T-helper 1 cell (primary cell): ENCODE measurements around the gene LCE3A.
"Not testable (repeated sequence)": the region's sequence is repeated elsewhere in the genome, so short reads cannot be mapped to it uniquely, and the experiment has no call there.

Experiments
- DNase-seq, 5 donors: peaks; one replicate each; pipeline ENCODE4 v3.0.0-alpha.2; 2012 to 2020
- total RNA-seq, 4 donors: gene quantifications; one replicate each; lab custom pipeline; 2026; lab: John Stamatoyannopoulos, UW

Gene LCE3A, protein sequence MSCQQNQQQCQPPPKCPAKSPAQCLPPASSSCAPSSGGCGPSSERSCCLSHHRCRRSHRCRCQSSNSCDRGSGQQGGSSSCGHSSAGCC
- 0 reads per million in 4 donors for total RNA-seq

DNA sequence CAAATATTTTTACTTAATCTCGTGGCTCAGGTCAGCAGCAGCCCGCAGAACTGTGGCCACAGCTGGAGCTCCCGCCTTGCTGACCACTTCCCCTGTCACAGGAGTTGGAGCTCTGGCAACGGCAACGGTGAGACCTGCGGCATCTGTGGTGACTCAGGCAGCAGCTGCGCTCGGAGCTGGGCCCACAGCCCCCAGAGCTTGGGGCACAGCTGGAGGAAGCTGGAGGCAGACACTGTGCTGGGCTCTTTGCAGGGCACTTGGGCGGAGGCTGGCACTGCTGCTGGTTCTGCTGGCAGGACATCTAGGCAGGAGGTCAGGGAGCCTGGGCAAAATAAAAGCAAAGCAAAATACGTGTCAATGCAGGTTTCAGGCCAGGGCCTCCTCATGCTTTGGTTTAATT is at the start of gene LCE3A:
Gene LCE3A (minus strand): TSS at position 301 of the 400 bp plus-strand sequence. CDS start 0 bp downstream, at position 301.
- peak in 1 of 5 donors; percentile 12 for DNase-seq

DNA sequence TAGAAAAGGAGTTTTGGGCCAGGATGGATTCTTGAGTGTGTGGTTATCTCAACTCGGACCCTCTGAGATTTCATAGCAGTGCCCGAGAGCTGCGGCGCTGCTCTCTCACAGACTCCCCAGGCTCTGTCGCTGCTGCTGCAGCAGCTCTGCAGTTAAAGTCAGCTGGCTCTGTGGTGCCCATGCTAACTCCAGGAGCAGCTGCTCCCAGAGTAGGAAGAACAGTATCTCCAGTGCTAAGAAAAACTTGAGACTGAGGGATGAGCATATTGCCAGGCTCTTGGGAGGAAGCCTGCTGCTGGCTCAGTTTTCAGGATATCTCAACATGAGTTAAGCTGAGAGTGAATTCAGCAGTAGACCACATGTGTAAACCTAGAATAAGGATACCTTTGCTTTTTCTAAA is 44.7 kb upstream of the LCE3A start:
- no peak for DNase-seq

DNA sequence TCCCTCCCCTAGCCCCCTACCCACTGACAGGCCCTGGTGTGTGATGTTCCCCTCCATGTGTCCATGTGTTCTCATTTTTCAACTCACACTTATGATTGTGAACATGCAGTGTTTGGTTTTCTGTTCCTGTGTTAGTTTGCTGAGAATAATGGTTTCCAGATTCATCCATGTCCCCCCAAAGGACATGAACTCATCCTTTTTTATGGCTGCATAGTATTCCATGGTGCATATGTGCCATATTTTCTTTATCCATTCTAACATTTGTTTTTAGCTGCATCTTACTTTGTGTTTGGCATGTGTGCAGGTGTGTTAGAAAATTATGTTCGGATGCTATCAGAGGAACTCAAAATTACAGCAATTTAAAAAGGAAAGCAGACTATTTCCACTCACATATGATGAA is 43.3 kb upstream of the LCE3A start:
- not testable (repeated sequence) for DNase-seq

DNA sequence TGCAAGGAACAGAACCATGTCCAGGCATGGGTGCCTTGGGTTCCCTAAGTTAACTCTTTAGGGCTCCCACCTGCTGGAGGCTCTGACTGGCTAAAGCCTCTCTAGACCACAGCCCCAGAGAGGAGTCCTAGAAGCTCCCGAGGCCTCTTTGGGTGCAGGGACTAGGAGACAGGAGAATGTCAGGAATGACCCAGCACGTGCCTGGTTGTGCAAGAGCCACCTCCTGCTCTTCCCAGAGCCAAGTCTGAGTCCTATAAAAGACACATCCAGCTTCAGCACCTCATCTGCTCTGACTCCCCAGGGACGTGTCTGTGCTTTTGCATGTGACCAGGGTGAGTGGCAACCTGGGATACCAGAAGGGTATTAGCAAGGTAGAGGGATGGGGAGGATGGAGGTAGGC is 40.2 kb upstream of the LCE3A start, which contains the start of gene LCE2D:
Gene LCE2D (plus strand): TSS at position 283 of the 400 bp plus-strand sequence. CDS start 726 bp downstream, outside the sequence.
- no peak for DNase-seq

DNA sequence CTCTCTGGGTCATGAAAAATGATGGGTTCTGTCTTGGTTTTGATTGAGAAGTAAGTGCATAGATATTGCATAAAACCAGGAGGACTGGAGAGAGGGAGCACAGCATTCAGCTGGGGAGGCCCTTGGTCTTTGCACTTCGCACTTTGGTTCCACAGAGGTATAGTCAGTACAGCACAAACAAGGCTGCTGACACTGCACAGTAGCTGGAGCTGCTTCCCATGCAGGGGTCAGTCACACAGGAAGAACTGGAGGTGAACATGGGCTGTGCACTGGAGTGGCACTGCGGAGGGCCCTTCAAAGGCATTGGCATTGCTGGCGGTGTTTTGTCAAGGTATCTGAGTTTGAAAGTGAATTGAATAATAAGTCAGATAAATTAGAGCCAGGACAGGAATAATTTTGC is 35.7 kb upstream of the LCE3A start:
- DNase-seq: no peak

DNA sequence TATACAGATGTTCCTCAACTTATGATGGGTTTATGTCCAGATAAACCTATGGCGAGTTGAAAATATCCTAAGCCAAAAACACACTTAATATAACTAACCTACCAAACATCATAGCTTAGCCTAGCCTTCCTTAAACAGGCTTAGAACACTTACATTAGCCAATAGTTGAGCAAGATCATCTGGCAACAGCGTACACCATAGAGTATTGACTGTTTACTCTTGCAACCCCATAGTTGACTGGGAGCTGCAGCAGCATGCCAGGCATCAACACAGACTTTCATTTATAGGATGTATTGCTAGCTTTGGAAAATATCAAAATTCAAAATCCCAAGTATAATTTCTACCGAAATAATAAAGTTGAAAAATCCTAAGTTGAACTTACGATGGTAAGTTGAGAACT is 34.8 kb upstream of the LCE3A start:
- no peak for DNase-seq

DNA sequence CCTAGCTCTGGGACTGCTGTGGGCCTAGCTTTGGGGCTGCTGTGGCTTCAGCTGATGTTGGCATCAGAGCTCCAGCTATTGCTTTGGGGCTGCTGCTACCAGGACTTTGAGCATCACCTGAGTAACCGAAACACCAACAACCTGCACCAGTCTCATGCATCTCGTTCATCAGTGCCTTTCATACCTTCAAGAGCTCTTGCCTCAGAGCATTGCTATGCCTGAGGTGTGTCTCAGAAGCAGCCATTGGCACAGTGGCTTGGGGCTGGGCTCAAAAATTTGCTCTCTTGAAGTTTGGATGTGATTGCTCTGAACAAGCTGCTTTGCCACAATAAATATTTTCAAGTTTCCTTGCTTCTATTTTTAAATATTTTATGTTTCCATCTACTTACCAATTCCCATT is 33.6 kb upstream of the LCE3A start:
- DNase-seq: no peak

DNA sequence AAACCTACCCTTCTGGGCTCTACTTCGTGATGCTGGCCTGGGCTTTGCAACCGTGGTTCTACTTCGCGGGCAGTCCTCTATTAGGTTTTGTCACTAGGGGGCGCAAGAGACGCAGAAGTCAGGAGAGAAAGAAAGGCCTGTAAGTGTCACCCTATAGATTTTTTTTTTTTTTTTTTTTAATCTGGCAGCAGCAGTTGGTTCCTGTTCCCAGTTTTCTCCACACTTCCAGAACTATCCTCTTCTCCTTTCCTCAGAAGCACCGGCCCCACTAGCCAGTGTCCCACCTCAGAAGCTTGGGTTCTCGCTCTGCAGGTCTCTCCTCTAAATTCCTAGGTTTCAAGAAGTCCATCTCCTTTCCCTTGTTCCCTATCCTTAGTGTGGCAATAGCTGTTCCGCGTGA is 31.2 kb upstream of the LCE3A start:
- DNase-seq: peak in 2 of 5 donors; percentile 25 to 52

DNA sequence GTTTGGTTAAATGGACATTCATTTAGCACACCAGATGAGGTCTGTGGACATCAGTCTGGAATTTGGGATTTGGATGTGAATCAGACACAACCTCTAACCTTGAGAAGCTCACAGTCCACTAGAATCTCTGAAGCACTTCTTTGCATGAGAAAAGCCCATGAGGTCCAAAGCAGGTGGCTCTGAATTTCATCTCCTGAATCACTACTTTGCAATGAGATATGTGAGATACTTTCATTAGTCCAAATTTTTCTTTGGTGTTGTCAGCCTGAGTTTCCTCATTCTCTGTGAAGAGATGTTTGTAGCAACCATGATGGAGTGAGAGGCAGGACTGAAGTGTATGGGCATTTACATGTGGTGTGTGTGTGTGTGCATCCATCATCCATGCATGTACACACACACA is 23.8 kb upstream of the LCE3A start:
- no peak for DNase-seq

DNA sequence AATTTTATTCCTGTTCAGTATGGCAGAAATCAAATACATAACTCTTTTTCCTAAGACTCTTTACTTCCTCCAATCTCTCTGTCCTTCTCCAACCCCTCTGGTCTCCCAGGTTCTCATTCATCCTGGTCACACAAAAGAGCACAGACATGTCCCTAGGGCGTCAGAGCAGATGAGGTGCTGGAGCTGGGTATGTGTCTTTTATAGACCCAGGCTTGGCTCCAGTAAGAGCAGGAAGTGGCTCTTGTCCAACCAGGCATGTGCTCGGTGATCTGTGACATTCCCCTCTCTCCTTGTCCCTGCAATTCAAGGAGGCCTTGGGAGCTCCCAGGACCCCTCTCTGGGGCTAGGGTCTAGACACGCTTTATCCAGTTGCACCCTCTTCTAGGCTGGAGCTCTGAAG is 22.2 kb upstream of the LCE3A start:
- no peak for DNase-seq

DNA sequence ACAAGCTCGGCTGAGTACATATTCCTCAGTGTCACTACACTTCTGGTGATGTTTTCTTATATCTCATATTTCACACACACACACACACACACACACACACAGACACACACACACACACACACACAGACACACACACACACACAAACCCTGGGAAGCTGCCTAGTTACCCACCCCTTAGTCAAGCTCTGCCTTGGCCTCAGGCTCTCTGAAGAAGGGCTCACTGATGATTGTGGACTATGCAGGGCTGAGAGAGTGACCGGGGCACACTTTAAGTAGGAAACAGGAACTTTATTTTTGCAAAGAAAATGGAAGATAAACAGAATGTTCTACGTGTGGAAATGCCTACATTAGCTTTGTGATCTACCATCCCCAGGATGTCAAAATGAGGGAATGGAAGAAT is 21.0 kb upstream of the LCE3A start:
- DNase-seq: no peak

DNA sequence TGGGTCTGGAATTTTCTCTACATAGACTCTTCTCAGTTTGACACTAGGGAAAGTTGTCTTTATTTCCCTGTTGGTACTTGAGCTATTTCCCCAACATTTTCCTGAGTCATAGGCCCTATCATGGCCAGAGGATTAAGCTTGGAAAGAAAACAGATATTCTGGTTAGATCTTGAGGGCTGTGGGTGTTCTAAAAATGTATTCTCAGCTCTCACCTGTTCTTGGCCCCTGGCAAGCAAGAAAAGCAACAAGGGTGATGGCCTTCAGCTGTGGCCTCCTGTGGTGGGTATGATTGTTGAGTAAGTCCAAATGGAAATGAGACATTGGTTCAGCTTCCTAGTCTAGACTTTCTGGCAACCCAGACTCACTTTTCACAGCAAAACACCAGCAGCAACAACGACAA is 17.4 kb upstream of the LCE3A start:
- DNase-seq: no peak

DNA sequence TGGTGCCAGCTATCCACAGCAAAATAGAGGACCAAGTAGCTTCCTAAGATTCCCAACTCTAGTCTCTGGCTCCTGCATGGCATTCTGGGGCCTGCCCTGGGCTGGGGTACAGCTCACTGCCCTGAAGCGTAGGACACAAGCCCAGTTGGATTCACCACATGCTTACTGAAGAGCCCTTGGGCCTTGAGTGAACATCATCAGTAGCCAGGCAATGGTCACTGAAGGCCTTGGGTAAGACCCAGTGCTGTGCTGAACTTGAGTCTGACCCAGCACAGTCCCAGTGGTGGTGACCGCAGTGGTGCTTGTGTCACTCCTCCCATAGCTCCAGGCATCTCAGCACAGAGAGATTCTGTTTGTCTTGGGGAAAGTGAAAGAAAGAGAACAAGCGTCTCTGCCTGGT is 7.7 kb upstream of the LCE3A start:
- no peak for DNase-seq

DNA sequence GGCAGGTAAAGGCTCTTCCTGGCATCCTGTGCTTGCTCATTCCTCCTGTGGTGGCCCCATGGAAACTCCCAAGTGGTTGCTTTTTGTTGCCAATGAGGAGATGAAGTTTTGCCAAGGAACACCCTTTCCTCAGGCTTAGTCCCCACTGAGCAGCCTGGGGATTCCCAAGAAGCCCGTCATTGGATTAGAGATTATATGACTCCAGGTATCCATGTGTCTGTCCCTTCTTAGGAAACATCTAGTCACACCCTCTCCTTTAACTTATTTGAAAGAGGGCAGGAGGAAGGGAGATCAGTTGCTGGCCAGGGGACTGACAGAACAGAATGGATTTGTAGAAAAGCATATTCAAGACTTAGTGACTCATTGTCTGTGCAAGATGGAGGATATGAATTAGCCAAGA is 3.8 kb upstream of the LCE3A start:
- DNase-seq: no peak

DNA sequence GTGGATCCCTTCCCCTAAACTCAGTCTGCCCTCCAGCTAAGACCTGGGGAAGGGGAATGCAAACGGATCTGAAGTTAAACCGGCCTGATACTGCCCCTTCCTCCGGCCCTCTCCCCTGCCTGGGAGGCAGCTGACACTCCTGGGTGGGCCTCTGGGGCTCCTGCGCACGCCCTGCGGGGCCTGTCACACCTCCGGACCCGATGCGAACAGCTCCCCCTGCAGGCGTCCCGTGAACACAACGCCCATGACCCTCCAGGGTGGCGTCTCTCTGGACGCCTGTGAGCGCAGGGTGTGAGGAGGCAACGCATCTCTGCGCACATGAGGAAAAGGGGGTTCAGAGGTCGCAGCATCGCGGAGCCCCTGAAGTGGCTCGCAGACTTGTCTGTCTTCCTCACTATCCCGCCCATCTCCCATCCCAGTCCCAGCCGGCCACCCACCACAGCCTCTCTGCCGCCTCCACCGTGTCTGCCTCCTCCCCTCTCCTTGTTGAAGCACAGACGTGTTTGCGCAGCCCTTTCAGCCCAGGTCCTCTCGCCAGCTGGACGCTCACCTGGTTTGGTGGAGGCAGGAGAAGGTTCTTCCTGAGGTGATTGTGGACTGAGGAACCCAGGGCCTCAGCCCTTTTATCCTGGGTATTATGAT is 421 bp upstream of the LCE3A start:
- peak in 1 of 5 donors; percentile 5 for DNase-seq

DNA sequence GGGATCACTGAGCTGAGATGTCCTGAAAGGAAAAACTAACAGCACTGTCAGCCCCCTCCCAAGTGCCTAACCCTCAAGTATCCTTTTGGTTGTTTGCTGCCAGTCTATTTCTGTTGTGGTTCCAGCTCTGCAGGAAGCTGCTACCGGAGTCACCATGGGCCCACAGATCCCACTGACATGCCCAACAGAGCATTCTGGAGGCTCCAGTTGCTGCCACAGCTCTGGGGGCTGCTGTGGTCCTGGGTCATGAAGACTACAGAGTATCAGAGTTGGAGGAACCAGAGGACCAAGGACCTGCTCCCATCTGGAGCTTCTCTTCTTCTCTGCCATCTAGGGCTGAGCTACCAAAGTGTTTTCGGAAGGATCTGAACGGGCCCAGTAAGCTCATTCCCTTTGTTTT is 910 bp downstream of the LCE3A start:
- DNase-seq: no peak

DNA sequence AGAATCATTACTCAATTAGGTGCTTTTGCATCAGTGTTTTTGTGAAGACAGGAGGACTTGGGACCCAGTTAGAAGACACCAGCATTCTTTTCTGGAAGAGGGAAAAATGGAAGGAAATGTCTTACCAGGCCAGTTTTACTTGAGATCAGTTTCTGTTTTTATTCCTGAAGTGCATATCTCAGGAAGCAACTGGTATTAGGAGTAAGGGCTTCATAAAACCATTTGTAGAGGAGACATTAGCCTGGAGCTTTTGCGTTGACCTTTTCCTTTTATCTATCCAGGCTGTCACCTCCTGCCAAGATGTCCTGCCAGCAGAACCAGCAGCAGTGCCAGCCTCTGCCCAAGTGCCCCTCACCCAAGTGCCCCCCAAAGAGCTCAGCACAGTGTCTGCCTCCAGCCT is 9.4 kb downstream of the LCE3A start, which contains the start of gene LCE3B:
Gene LCE3B (plus strand): TSS at position 301 of the 400 bp plus-strand sequence. CDS start 0 bp downstream, at position 301.
- DNase-seq: no peak

DNA sequence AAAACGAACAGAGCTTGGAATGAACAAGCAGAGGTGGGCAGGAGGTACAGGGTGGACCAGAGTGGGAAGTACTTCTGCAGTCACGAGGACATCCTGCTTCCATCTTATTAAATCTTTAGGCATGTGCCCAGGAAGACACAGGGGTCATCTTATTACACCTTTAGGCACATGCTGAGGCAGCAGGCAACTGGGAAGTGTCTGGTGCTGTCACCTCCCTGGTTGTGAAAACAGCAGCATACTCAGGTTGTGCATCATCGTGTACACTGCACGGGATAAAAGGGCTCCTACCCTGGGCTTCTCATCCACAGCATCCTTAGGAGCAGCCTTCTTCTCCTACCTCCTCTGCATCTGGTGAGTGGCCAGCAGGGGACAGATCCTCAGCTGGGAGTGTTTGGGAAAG is 23.0 kb downstream of the LCE3A start, which contains the start of gene LCE3C:
Gene LCE3C (plus strand): TSS at position 301 of the 400 bp plus-strand sequence. CDS start 498 bp downstream, outside the sequence.
- DNase-seq: no peak

DNA sequence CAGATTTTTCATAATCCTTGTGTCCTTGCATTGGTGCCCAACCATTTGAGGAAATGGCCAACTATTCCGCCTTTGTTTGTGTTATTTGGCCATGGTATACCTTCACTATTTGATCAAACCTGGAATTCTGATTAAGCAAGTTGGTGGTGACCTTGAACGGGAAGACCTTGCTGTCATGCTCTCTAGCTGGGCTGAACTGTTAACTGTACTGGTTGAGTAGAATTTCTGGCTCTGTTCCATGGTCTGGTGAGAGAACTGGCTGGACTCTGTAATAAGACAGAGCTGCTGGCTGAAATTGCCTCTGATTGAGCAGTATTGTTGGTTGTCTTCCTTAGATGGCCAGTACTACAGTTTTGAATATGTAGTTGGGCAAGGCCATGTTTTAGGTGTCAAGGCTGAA is 25.9 kb downstream of the LCE3A start:
- no peak for DNase-seq

DNA sequence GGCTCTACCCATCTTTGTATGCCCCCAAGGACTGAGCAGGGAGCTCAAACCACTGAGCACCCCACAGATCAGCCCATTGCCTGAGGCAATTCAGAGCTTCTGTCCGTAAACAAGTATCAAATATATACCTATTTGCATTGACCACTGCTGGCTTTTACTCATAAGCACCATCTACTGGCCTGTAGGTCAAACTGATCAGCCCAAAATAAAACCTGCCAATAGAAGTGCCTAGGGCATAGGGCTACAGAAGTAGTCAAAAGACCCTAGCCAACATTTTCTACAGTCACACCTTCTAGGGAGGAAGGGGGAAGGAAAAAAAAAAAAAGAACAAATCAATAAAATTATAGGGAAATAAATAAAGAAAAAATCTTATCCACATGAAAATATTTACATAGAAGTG is 37.3 kb downstream of the LCE3A start:
- DNase-seq: no peak

DNA sequence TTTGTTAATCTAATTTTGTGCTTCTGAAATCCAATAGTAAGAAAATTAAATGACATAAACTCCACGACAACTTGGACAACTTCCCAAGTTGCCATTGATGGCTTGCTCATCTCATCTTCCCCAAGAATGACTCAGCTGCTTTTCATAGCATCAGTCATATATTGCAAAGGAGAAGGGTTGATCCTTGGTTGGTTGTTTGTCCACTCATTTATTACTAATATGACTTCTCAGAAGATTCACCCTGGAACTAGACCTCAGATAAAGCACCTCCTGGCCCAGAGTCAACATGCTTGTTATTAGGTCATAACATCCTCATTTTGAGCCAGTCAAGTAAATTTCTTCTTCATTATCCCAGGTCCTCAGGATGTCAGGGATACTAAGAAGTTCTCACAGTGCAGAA is 40.3 kb downstream of the LCE3A start:
- DNase-seq: no peak

DNA sequence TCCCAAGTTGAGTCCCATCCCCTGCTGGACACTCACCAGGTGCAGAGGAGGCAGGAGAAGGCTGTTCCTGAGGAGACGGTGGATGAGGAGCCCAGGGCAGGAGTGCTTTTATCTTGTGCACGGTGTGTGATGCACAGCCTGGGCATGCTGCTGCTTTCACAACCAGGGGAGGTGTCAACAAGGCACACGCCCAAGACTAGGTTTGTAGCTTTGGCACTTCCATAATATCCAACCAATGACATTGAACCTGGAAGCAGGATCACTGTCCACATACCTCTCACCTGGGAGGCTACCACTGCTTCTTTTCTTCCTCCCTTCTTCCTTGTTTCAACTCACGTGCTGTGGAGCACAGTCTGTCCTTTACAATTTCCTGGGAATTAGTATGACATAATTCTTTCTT is 42.5 kb downstream of the LCE3A start, which contains the start of gene LCE3D:
Gene LCE3D (minus strand): TSS at position 84 of the 400 bp plus-strand sequence. CDS start 580 bp downstream, outside the sequence.
- DNase-seq: no peak

DNA sequence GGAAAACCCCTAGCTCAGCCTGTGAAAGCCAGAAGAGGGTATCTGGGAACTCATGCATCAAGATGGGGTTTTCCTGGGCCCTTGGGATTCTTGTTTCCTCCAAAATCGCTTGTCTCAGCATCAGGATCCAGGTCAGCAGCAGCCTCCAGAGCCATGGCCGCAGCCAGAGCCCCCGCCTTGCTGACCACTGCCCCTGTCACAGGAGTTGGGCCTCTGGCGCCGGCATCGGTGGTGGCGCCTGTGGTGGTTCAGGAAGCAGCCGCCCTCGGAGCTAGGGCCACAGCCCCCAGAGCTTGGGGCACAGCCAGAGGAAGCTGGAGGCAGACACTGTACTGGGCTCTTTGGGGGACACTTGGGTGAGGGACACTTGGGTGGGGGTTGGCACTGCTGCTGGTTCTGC is 43.4 kb downstream of the LCE3A start:
- DNase-seq: not testable (repeated sequence)

DNA sequence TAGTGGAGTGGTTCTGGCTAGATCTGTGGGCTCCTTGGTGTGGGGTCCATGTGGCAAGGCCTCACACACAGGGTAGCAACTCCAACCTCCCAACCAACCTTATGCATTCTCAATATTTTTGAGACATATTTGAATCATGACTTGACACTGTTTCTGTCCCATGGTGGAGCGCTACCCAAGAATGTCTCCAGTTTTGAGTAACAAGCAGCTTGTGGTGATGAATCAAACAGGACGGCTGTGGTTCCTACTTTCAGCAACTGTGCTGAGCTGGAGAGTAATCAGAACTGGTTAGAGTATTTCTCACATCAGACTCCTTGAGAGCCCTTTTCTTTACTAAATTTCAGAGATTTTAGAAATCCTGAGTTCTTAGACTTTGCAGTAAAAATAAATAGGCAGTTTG is 45.7 kb downstream of the LCE3A start:
- DNase-seq: peak in 1 of 5 donors; percentile 68
